GM19468 (cell line): ENCODE measurements around the gene RNF167.

Source experiments
- ATAC-seq: cut with Tn5 transposase; IDR thresholded peaks from one replicate; pipeline ENCODE4 v1.9.1; 2021; ENCODE audit warnings: mild to moderate bottlenecking, moderate library complexity, moderate number of reproducible peaks; ENCODE audit not compliant: unreplicated experiment; ENCODE audit errors: extremely low read depth

The RNF167 gene

DNA sequence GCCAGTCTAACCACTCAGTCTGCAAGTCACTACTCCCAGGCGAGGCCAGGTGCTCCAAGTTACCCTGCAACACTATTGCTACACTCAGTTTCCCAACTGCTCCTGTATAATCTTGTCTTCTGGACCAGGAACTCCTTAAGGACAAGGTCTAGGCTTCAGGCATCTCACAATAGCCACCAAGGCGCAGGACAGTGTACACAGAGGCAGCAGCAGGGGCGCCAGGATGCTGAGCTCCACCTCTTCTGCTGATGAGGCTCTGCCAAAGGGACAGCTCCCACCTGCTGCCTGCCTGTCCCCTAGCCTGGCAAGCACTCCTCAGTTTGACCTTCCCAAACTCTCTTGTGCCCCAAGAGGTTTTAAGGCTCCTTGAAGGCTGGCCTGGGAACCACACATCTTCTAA lies 3.6 kb upstream of the RNF167 start:
- no peak for ATAC-seq

DNA sequence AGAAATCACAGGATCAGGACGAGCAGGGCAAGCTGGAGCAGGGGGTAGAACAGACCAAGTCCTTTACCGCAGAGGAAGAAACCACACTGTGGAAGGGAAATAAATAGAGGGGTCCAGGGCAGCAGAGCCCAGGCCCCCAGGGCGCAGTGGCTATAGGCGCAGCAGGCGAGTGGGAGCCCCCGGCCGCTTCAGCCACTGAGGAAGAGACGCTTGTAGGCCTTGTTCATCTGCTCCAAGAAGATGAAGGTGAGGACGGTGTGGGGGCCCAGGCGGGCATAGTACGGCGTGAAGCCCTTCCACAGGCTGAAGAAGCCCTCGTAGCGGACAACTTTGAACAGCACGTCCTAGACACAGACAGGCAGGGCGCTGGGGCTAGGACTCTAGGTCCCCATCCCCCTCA lies 2.5 kb upstream of the RNF167 start:
- ATAC-seq: no peak

DNA sequence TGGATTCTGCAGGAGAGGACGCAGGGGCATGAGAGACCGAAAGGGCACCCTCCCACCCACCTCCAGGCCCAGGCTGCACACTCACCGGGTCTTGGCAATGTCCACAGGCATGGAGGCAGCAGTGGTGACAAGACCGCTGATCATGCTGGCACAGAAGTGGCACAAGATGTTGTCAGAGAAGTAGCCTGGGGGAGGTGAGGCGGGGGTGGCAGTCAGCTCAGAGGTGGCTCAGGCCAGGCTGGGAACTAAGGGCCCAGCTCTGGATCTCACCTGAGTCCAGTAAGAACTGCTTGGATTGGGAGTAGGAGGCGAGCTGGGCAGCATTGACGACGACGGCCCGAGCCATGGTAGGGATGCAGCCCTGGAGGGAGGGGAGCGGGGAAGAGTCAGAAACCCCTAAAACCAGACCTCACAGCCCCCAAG lies 2.0 kb upstream of the RNF167 start:
- no peak for ATAC-seq

DNA sequence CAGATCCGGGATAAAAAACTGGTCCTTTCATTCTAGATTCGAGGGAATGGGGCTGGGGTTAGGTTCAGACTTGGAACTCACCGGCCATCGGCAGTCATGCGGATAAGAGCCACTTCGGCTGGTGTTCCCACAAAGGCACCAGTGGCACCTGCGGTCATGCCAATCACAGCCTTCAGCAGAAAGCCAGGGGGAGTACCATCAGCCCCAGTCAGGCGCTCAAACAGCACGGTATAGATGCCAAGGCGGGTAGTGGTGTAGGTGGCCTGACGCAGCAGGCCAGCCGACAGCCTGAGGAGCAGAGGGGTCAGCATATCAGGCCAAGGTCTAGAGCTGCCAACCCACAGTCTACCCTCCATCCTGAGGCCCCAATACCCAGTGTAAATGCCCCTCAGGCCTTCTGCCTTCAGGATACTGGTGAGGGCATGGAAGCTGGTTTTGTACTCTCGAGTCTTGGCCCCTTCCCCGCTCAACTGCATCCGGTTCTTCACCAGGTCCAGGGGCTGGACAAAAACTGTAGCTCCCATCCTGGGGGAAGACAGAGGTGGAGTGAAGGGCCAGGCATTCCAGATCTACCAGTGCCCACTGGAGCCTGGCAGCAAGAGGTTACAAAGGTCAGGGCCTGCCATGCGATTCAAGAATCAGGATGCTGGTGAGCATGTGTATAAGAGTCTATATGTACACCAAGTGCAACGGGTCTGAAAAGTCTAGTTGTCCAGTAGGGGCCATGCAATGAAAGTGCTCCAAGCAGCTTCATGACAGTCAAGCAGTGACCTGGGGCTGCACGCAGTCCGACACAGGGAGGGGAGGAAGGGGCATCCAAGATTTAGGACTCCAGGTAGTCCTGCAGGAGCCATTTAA lies 1.2 kb upstream of the RNF167 start:
- no peak for ATAC-seq

DNA sequence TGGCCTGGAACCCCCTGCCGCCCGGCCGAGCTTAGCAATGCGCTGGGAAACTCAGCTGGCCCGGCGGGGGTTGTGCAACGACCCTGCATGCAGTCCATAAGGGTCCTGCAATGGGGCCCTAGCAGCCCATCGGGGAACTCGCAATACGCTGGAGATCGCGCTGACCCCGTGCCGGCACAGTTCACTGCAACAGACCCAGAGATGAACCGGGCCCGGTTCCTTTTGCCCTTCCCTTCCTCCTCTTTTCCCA lies 597 bp upstream of the RNF167 start:
- ATAC-seq: no peak

DNA sequence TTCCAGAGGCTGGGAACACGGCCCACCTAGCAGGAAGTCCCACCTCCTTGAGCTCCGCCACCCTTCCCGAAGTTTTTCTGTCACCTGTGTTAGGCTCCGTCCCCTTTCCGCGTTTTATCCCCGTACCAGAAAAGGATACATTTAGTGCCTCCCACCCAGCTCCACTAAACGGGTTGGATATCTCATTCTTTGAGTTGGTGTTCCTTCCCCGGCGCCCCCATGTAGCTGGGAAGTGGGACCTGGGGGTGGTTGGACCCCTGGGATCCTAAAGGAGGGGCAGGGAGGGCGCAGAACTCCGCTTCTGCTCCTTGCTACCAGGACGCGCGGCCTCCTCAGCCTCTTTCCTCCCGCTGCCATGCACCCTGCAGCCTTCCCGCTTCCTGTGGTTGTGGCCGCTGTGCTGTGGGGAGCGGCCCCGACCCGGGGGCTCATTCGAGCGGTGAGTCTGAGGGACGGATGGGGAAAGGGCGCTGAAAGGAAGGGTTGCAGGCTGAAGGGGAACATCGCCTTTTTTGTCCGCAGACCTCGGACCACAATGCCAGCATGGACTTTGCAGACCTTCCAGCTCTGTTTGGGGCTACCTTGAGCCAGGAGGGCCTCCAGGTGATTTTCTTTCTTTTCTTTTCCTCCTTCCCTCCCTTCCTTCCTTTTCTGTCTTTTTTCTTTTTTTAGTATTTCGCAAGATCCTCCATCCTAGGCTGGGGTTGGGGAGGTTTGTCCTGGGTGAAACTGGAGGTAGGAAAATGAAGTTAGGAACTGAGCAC lies 669 bp downstream of the RNF167 start:
- no peak for ATAC-seq

DNA sequence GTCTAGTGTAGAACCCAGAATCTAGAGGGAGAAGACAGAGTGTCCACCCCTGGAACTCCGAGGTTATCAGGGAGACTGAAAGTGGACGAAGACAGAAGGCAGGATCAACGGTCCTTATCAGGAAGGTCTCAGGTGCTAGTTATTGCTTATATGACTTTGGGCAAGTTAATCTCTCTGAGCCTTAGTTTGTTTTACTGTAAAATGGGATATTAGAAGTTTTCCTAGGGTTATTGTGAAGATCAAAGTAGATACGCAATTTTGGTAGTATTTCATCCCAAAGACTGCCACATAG lies 1.2 kb downstream of the RNF167 start:
- no peak for ATAC-seq

DNA sequence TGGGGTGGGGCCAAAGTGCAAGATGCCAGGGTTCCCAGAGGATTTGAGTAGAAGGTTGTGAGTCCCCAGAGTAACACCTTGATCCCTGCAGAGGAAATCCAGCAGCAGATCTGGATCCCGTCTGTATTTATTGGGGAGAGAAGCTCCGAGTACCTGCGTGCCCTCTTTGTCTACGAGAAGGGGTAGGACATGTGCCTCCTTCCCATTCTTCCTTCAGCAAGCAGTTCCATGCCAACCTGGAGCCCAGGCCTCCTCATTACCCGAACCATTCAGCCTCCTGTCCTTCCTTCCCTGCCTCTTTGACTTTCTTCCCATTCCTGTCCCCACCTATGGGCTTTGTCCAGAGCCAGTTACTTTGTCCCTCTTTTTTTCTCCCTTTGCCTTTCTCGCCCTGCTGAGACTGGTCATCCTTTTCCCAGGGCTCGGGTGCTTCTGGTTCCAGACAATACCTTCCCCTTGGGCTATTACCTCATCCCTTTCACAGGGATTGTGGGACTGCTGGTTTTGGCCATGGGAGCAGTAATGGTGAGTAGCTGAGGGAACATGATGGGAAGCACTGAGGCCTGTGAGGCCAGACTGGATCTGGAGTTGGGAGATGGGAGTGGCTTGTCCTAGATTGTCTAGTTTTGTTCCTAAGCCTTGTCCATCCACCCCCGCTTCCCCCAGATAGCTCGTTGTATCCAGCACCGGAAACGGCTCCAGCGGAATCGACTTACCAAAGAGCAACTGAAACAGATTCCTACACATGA lies 2.9 kb downstream of the RNF167 start:
- ATAC-seq: no peak

DNA sequence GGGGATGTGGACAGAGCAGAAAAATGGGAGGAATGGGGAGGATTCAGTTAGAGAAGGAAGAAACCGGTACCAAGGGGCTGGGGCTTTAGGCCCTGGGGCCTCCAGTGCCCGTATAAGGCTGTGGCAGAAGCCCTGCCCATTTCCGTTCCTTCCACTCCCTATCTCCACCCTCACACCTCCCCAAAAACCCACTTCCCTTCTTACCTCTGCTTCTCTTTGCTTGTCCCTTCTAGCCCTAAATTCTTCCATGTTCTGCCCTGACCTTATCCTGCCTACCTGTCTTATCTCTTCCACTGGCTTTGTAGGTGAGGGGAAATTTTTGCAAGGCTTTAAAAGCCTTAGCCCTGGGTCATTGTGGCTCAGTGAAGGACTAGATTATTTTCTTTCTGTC lies 4.1 kb downstream of the RNF167 start:
- ATAC-seq: no peak

DNA sequence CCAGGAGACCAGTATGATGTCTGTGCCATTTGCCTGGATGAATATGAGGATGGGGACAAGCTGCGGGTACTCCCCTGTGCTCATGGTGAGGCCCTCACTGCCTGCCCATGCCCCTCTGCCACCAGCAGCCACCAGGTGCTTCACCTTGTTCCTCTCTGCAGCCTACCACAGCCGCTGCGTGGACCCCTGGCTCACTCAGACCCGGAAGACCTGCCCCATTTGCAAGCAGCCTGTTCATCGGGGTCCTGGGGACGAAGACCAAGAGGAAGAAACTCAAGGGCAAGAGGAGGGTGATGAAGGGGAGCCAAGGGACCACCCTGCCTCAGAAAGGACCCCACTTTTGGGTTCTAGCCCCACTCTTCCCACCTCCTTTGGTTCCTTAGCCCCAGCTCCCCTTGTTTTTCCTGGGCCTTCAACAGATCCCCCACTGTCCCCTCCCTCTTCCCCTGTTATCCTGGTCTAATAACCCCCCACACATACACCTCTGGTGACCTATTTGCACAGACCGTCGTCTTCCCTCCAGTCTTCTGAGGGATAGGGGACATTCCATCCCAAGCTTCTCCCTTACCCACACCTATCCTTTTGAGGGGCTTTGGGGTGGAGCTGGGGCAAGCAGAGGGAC lies 4.6 kb downstream of the RNF167 start:
- no peak for ATAC-seq

DNA sequence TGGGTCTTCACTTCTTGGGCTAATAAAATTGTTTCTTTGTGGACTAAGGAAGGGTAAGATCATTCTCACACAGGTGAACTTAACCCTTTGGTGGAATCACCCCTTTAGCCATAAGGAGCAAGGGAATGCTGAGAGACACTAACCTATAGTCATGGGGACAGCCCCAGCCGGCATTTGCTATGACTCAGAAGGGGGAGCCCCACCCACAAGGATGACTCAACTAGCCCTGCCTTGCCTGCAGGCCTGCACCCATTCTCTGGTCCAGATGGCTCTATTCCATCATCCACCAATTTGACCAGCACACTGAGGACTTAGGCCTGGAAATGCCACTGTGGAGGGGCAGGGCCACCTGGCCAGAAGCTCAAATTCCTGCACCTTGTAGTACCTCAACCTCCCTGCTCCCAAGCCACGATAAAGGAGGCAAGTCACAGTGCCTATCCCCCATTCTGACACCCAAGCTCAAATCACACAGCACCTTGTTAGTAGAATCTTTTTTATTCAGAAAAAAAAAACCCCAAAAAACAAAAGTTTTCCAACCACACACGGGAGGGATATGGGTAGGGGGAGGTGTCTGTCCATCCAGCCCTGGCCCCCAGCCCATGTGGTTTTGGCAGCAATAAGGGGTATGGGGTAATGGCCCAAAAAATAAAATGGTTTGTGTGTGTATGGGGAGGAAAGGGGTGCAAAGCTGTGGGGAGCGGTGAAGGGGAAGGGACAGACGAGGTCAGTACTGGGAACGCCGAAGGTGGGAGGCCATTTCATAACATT lies 5.3 kb downstream of the RNF167 start:
- ATAC-seq: no peak

DNA sequence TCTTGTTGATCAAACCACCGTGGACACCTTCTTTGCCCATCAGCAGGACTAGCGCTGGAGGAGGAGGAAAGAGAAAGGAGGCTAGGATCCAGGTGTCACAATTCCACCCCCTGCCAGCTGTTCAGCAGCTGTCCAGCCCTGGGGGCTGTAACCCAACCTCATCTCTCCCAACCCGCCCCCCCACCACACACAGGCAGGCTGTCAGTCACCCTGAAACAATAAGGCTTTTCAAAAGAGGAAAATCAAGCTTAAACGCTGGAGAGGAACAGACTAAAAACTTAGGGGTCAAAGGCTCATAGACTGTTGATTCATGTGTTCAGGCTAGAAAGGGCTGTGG lies 5.8 kb downstream of the RNF167 start:
- ATAC-seq: no peak

DNA sequence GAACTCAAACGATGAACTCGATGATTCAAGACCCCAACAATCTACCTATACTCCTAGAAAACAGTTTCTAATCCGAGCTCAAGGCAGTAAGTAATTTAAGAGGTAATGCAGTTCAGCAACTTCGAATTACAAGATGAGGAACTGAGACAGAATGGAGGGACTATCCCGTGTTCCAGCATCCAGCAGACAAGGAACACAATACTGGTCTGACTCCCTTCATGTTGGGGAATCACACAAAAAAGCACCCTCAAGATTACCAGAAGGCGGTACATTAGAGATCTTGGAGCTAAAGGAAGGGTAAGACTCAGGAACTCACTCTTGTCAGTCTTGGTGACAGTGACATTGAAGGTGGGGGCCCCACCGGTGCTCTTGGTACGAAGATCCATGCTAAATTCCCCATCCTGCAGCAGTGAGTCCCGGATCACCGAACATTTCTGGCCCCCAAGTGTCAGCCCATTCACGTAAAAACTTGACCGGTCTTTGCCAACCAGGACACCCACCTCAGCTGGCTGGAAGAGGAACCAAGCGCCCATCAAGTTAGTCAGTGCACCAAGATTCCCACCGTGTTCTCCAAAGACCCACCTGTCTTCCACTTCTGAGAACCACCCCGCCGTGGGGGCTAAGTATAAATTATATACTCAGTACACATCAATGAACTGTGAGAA lies 6.4 kb downstream of the RNF167 start:
- ATAC-seq: no peak

DNA sequence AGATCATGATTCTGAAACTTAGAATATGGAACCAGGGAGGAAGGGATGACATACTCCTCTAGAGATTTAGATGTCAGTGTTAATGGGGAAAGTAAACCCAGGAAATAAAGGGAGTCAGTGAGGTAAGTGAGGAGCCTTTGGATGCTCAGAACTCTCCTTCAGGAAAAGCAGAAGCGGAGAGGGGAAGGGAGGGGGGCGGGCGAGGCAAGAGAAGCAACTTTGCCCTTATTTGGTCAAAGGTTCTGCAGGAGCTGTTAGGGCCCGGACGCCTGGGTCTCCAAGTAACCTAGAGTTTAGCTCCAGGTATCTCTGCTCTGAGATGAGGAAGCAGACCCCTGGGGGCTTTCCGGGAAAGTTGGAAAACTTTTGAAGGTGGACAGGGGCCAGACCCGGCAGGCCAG lies 6.9 kb downstream of the RNF167 start:
- no peak for ATAC-seq

DNA sequence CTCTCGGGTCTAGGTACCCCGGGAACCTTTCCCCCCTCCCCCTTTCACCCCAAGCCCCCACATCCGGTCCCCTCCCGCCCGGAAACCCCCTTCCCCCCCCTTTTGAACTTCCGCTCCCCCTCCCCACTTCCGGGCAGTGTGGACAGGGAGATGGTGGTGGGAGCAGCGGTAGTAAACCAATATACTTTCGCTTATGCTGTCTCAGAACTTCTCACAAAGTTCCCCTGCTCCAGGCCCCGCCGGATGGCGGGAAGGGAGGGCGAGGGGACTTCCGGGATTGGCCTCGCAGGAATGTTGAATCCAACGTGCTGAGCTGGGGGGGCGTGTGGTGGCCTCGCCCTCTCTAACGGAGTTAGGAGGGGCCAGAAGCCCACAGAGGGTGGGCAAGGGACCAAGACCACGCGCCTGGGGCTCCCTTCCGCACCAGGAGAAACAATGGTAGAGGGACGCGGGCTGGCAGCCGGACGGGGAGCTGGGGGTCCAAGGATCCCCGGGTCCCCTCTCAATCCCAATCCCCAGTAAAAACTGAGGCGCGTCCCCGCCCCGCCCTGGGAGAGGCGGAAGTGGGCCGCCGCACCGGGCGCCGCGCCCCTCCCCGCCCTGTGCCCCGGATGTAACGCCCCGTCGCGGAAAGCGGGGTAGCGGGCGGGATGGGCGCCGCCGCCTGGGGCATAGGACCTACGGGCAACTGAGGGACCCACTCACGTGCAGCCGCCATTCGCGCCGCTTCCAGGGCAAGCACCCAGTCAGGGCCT lies 7.5 kb downstream of the RNF167 start:
- no peak for ATAC-seq

DNA sequence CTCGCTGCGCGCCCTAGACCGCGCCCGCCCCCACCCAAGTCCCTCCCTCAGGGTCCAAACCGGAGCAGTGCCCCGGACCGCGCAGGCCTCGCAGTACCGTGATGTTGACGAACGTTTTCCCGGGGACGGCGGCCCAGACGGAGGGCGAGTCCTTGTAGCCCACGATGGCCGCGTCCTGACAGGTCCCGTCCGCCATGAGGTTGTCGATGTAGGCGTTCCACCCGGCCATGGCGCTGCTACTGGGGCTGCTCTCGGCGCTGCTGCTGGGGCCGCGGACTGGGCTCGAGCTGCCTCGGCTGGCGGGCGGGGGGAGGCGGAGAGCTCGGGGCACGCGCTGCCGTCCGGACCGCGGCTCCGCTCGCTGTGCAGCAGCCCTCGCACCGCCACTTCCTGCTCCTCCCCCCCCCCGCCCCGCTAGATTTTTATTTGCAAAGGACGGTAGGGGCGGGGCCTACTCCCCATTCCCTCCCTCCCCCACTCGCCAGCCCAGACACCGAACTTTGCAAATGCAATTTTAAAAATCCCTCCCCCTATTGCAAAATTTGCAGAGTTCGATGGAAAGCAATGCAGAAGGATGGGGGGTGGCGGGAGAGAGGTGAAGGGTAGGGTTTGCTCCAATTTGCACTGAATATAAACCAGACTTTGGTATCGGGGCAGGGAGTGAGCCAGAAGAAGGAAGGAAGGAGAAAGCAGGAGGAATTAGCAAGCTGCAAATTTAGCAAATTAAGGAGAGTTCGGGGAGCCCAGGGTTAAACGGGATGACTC lies 8.3 kb downstream of the RNF167 start, which contains the start of gene PFN1:
TSS of gene PFN1 (minus strand) at position 365 of the 765 bp plus-strand sequence. CDS start at position 229, 136 bp downstream.
- ATAC-seq: no peak

DNA sequence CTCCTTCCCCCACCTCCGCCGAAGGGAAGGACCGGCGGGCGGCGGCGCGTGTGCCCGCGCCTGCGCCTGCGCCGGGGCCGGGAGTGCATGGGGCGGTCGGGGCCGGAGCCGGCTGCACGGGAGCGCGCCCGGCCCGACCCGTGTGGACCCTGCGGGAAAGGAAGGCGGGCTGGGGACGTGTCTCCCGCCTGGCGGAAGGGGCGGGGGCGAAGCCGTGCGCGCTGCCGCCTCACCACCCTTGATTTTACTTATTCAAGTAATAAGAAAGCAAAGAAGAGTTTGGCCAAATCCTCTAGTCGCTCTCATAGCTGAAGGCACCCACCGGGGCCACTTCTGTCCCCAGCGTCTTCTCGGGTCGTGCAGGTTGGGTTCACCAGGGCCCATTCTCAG lies 8.9 kb downstream of the RNF167 start:
- ATAC-seq: no peak

DNA sequence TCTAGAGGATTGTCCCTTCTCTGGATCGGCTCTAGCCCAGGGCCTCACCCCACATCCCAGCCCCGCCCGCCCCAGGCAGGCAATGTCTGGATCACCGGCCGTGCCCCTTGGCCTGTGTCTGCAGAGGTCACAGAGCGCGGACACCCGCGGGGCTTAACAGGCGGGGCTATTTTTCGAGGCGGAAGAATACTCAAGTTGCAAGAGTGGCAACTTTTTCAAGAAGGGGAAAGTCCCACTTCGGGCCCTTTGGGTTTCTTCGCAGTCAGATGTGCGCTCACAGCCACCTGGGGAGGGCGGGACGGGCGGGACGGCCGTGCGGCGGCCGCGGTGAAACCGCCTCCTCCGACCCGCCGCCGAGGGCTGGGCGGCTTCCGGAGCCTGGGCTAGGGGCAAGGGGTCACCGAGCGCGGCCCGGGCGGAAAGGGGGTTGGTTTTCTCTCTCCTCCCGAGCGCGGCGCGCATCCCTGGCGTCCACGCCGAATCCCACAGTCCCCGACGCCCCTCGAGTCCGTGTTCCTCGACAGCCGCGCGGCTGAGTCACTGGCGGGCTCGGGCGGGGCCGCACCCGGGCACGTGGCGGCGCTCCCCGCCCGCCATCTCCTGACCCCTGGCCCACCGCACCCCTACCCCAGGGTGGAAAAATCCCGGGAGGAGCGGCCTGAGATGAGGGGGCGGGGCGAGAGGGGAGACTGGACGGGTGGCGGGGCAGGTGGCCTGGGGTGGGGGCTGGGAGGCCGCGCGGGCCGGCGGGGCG lies 9.4 kb downstream of the RNF167 start:
- ATAC-seq: no peak
